Activated effector memory CD4-positive, alpha-beta T cell treated with Interleukin-2 at 50 U/mL for 16 hours (primary cell): ENCODE data around the gene WSCD2.

Experiments used
- DNase-seq: peaks from one replicate; pipeline ENCODE4 v3.0.0-alpha.2; 2020

WSCD2 gene

GRCh38 chr12:108131035-108131434 is 1.9 kb downstream of the WSCD2 start:
- DNase-seq: no peak

GRCh38 chr12:108131657-108132126 is 2.6 kb downstream of the WSCD2 start:
- DNase-seq: no peak

DNA sequence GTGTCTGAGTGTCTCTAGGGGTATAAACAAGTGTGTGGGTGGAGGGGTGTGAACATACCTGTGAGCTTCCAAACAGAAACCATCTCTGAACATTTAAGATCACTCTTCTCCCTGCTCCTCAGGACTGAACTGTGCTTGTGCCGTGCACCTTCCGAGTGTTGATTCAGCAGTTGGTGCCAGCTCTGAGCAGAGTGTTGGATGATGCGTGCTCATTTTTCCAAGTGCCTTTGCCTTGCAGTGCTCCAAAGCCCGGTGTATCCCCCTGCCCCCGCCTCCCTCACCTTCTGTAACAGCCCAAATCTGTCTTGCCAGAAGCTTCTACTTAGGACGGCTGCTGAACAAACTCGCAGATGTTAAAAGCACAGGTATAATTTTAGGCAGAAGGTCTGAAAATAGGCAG is 4.4 kb downstream of the WSCD2 start:
- no peak for DNase-seq

DNA sequence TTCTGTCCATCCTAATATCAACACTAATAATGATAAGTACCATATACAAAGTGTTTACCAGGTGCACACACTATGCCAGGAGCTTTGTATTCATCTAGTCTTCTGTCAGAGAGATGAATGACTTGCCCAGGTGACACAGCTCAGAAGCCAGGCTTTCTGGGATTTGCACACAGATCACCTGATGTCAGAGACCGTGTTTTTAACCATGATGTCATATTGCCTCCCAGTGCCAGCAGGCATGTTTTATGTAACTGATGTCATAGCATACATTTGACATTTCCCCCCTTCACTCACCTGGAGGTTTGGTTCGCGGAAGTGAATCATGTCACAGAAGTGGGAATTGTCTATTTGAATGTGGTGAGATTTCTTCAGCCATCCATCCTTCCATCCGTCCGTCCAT is 5.7 kb downstream of the WSCD2 start:
- no peak for DNase-seq

- DNase-seq: no peak
These were observed 6.5 kb downstream of the WSCD2 start for GRCh38 chr12:108135627-108136026.

DNA sequence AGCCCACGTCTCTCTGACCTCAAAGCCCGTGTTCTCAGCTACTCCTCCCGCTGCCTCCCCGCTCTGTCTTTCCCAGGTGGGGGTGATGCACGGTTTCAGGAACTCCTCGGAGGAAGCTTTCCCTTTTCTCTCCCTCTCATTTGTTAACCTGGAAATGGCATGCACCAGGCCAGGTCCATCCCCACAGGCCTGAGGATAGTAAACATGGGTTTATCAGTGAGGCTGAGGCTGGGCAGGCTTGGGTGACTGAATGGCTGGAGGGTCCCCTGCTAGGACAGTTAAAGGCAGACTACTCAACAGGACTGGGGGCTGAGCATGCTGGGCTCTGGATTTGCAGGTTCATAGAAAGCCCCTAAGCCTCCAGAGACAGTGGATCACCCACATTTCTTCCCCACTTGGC is 7.6 kb downstream of the WSCD2 start:
- DNase-seq: no peak

DNA sequence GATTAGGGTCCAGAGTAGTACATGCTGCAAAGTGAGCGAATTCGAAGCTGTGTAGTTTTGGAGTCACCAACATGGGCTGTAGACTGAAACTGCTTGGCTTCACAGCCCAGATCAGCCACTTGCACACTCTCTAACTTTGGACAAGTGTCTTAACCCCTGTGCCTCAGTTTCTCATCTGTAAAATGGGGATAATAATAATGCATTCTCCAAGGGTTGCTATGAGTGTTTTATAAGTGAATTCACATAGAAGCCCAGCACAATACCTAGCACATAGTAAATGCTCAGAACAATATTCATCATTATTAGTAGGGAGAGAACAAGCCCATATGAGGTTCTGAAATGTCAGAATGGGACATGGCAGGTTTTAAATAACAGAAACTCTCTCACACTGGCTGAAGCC is 10.4 kb downstream of the WSCD2 start:
- DNase-seq: no peak

DNA sequence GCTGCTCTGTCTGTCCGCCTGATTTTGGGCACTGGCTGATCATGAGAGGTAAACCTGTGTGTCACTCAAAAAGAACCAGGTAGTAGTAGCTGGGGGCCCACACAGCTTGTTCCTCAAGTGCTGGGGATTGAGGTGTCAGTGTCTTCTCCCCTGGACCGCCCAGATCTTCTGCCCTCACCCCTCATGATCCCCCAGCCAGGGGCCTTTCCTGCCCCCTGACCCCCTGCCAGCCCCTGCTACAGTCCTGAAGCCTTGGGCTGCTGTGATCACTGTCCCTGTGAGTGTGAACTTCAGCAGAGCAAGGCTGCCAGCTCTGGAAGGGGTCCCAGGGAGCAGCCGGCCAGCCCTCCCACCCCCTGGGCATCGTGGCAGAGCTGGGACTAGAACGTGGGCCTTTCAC is 11.4 kb downstream of the WSCD2 start:
- DNase-seq: no peak

- DNase-seq: no peak
These were observed 12.6 kb downstream of the WSCD2 start for GRCh38 chr12:108141600-108142130.

DNA sequence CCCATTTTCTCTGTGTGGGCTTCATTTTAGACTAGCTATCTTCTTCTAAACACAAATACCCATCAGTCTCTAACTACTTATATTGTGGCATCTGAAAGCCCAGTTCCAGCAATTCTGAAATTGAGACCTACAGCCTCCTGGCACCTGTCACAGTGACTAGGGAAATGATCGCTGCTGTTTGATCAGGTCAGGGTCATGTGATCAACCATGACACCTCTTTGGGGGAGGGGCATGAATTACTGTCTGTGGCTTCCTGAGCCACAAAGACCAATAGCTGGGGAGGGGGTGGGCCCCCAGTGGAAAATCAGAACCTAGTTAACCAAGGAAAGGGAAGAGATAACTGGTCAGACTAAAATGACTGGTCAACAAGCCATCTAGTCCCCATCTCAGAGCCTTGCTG is 14.1 kb downstream of the WSCD2 start:
- no peak for DNase-seq

DNA sequence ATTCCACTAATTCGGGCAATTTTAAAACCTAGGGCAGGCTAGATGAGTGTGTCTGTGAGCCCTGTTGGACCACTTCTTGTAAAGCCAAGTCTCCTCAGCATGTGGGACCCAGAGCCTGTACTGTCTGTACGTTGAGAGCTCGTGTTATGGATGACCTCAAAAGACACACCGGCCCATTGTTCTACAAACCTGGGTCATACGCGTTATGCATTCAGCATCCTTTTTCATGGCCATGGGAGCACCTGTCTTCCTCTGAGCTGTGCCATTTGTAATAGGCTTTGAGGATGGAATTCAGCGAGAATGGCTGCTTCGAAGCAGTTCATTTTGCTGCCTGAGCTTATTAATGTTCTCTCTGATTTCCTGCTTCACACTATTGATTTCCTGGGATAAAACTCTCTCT is 15.0 kb downstream of the WSCD2 start:
- no peak for DNase-seq

DNA sequence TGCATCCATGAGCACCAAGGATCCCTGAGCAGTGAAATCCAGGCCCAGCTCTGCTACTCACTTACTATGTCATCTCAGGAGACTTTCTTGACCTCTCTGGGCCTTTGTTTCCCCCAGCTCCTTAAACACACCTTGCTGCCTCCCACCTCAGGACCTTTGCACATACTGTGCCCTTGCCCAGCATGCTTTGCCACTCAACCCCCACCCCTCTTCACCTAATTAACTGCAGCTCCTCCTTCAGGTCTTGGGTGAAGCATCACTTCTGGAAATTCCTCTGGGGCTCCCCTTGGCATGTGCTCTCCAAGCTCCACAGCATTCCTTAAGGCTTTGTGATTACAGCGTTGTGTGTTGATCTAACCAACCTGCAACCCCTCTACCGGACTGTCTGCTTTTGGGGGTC is 15.9 kb downstream of the WSCD2 start:
- no peak for DNase-seq

DNA sequence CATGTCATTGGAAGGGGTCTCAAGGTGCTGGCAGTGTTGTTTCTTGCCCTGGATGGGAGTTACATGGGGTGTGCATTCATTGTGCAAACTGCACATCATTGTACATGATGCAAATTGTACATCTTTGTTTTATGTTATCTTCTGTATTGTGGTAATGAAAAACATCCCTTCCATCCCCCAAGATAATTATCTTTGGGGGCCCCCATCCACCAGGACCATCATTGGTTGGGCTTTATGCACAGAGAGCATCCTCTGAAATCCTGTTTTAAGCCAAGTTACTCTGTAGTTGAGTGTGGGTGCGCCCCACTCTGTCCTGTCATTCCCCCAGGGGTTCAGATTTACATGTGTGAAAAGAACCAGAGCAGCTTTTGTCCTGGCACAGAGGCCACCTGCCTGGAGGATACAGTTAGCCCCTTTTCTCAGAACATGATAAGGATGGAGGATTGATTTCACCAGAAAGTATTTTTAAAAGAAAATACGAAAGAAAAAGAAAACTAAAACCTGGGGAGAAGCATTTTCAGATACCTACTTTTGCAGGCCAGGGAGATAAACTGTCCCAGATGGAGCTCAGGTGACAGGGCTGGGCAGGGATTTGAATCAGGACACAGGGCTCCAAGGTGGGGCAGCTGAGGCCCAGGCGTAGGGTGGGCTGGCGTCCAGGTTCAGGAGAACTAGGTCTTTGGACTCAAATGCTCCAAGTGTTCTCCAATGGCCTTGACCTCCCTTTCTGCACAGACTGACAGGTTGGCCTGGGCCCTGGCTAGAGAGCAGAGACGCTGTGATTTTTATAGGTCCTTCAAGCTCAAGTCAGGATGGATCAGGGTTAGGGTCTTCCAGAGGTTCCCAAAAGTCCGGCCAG is 17.2 kb downstream of the WSCD2 start:
- DNase-seq: no peak

DNA sequence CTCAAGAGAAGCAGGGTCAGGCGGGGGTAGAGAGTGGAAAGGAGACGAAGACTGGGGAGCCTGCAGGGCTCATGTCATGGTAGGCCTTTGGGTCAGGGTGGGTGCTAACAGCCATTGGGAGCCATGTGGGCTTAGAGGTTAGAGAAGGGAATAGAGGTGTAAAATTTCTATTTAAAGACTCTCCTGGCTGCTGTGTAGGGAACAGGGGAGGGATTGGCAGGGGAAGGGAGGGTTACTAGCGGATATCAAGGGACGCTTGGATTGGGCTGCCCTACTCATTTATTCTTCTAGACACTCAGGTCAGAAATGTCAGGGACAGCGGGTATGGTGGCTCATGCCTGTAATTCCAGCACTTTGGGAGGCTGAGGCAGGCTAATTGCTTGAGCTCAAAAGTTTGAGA is 18.2 kb downstream of the WSCD2 start:
- DNase-seq: no peak

- DNase-seq: no peak
These were observed 19.5 kb downstream of the WSCD2 start for GRCh38 chr12:108148521-108149074.

DNA sequence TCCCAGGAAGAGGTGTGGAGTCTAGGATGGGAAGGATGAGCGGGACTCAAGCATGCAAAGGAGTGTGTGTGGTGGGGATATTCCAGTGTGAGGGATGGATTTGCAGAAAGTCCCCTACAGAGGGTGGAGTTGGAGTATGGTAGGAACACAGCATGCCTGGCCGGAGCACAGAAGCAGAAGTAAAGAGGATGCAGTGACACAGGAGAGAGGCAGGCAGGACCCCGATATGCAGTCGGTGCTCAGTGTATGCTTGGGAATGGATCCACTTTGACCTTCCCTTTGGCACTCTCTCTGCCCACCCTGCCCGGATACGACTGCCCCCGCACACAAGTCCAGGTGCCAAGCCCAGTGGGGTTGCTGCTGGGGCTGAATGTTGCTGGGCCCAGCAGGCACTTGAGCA is 21.3 kb downstream of the WSCD2 start:
- no peak for DNase-seq

DNA sequence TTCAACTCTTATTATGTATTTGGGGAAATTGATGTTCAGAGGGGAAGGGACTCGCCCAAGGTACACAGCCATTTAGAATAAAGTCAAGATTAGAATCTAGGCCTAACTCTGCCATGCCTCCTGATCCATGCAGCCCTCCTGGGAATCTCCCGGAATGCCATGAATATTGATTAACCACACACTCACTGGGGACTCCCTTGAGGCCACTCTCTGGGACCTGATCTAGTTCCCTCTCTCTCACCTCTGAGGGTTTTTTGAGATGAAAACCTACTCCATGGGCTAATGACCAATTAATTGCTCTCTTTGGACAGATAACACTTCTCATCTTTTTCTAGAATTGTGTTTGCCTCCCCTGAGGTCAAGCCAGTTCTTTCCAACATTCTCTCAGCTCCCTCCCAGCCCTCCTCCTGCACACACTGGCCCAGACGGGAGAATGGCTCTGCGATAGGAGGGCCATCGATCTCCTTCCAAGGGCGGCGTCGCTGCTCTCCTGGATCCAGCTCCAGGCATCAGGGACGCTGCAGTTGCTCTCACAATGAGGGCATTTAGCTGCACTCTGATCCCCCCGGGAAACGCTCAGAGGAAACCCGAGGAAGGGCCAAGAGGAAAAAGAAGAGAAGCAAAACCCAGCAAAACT is 22.6 kb downstream of the WSCD2 start:
- no peak for DNase-seq

GRCh38 chr12:108152170-108152538 is 23.1 kb downstream of the WSCD2 start:
- DNase-seq: no peak

DNA sequence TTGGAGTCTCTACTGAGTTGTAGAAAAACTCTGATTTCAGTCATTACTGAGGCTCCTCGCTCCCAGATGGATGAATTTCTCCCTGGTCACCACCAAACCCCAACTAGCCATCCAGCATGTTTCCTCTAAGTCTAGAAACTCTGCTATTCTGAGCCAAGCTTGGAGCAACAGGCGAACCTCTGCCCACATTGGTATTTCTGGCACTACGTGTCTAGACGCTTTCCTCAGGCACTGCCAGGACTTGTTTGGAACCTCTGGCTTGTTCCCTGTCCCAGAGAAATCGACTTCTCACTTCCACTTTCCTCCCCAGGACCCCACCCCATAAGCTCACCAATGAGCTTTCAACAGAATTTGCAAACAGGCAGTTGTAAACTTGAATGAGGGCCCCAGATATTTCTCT is 27.6 kb downstream of the WSCD2 start:
- no peak for DNase-seq

GRCh38 chr12:108157870-108158459 is 28.9 kb downstream of the WSCD2 start:
- no peak for DNase-seq

DNA sequence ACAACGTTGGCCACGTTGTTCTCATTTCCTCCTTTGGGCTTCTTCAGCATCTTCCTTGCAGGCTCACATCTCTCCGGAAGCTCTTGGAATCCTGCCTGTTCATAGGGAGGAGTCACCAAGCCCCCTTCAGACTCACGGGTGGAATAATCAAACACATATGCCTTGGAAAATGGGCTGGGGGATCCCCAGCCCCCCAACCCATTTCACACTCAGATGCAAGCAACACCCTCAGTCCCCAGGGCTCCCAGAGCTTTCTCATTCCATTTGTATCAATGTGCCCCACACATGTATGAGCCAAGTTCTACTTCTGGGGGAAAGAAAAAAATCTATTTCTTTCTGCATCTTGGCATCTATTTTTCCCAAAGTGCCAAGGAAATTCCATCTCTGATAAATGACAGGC is 33.1 kb downstream of the WSCD2 start:
- DNase-seq: no peak

DNA sequence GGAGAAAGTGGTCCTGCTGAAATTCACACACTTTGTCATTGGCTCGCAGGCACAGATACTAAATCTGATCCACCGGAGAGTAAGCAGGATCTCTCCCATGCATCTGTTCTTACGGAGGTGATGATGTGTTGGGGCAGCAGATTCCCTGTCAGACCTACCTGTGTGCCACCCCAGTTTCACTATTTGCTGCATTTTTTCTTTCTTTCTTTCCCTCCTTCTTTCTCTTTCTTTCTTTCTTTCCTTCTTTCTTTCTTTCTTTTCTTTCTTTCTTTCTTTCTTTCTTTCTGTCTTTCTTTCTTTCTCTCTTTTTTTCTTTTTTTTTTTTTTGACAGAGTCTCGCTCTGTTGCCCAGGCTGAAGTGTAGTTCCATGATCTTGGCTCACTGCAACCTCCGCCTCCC is 37.4 kb downstream of the WSCD2 start:
- no peak for DNase-seq

GRCh38 chr12:108167974-108168373 is 38.9 kb downstream of the WSCD2 start:
- DNase-seq: no peak

DNA sequence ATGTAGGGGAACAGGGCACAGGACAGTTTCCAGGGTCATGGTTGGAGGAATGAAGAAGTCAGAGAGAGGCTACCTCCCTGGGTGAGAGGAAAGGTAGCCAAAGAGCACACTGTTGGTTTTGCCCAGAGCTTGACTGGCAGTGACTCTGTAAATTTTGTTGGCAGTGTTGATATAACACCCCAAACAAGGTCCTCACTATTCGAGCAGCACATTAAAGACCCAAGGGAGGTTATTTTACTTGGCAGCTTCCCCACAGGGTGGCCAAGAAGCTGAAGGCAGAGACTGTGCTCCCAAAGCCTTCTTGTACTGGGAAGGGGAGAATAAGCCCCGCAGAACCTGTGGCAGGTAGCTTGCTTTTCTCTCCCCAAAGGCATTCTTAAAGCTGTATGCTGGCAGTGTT is 40.6 kb downstream of the WSCD2 start:
- no peak for DNase-seq
